Measurements from ENCODE around the gene XAGE2.
"Not testable (repeated sequence)": the region's sequence is repeated elsewhere in the genome, so short reads cannot be mapped to it uniquely, and the experiment has no call there.

XAGE2 gene

GRCh38 chrX:52368368-52369055 is at the start of gene XAGE2:
TSS of gene XAGE2 (plus strand) at chrX:52369021. CDS start at chrX:52370015, 994 bp downstream.
- no peak for DNase-seq (ENCODE audit: low read depth in 3 of 3)

- no peak for DNase-seq (ENCODE audit: low read depth in 3 of 3)
Measured at GRCh38 chrX:52337410-52337809, 31.4 kb upstream of the XAGE2 start.

- DNase-seq (ENCODE audit: low read depth in 3 of 3) = no peak
Measured at GRCh38 chrX:52341493-52341892, 27.3 kb upstream of the XAGE2 start.

GRCh38 chrX:52343131-52343530 is 25.7 kb upstream of the XAGE2 start:
- not testable (repeated sequence) for DNase-seq (ENCODE audit: low read depth in 3 of 3)

- DNase-seq (ENCODE audit: low read depth in 3 of 3) = peak; percentile 7 to 52 (median 15)
Measured at GRCh38 chrX:52345402-52345801, 23.4 kb upstream of the XAGE2 start.

GRCh38 chrX:52346174-52347165 is 22.4 kb upstream of the XAGE2 start:
- DNase-seq (ENCODE audit: low read depth in 3 of 3) = peak in 1 of 3 experiments; percentile 9

GRCh38 chrX:52349681-52350080 is 19.1 kb upstream of the XAGE2 start:
- no peak for DNase-seq (ENCODE audit: low read depth in 3 of 3)

GRCh38 chrX:52352551-52352950 is 16.3 kb upstream of the XAGE2 start:
- no peak for DNase-seq (ENCODE audit: low read depth in 3 of 3)

GRCh38 chrX:52353838-52354237 is 15.0 kb upstream of the XAGE2 start:
- no peak for DNase-seq (ENCODE audit: low read depth in 3 of 3)

GRCh38 chrX:52355108-52355507 is 13.7 kb upstream of the XAGE2 start:
- no peak for DNase-seq (ENCODE audit: low read depth in 3 of 3)

- DNase-seq (ENCODE audit: low read depth in 3 of 3) = no peak
Measured at GRCh38 chrX:52359614-52360232, 9.1 kb upstream of the XAGE2 start.

GRCh38 chrX:52361941-52362340 is 6.9 kb upstream of the XAGE2 start:
- DNase-seq (ENCODE audit: low read depth in 3 of 3) = no peak

GRCh38 chrX:52363247-52363883 is 5.5 kb upstream of the XAGE2 start:
- DNase-seq (ENCODE audit: low read depth in 3 of 3) = no peak

GRCh38 chrX:52378870-52379269 is 10.0 kb downstream of the XAGE2 start:
- DNase-seq (ENCODE audit: low read depth in 3 of 3) = no peak

- DNase-seq (ENCODE audit: low read depth in 3 of 3) = no peak
Measured at GRCh38 chrX:52380993-52381392, 12.2 kb downstream of the XAGE2 start.

GRCh38 chrX:52410439-52411394 is 41.9 kb downstream of the XAGE2 start:
- no peak for DNase-seq (ENCODE audit: low read depth in 3 of 3)

GRCh38 chrX:52415304-52415703 is 46.5 kb downstream of the XAGE2 start:
- no peak for DNase-seq (ENCODE audit: low read depth in 3 of 3)

GRCh38 chrX:52416816-52417215 is 48.0 kb downstream of the XAGE2 start:
- no peak for DNase-seq (ENCODE audit: low read depth in 3 of 3)

GRCh38 chrX:52420824-52421443 is 52.1 kb downstream of the XAGE2 start:
- DNase-seq (ENCODE audit: low read depth in 3 of 3) = no peak

GRCh38 chrX:52422884-52423283 is 54.1 kb downstream of the XAGE2 start:
- no peak for DNase-seq (ENCODE audit: low read depth in 3 of 3)
